ENCODE data around the gene SMAD2.

GRCh38 chr18:47826157-47827074 is 104.0 kb downstream of the SMAD2 start:
- TF ChIP-seq CTCF (IDR thresholded peaks at IDR 0.05; ENCODE audit: borderline replicate concordance, extremely low read depth, low read length, poor library complexity, severe bottlenecking) (no peak), EZH2 (IDR thresholded peaks at IDR 0.05; ENCODE audit: borderline replicate concordance, low read depth, low read length, severe bottlenecking) (no peak)
